ENCODE data around the gene MEOX2.

DNA sequence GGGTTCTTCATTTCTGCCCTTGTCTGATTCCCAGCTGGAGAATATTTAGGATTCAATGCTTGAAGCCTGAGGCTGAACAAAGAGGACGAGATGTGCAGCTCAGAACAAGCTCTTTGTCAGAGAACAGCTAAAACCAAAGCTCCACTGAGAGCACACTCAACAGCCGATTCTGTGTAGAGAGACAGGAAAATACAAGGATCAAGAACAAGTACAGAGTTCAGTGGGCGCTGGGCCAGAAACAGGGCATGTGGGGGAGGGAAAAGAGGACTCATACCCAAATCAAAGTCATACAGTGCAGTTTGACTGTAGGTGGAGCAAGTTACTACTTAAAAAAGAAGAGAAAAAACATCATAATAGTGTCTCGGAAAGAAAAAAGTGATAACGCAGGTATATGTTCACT is 124.6 kb downstream of the MEOX2 start, which contains the start of gene AGMO:
- TF ChIP-seq POLR2AphosphoS5 (IDR thresholded peaks at IDR 0.05; ENCODE audit: low read depth, low read length) (no peak), TAF1 (IDR thresholded peaks at IDR 0.05; ENCODE audit: low read depth, low read length) (no peak), POLR2A (IDR thresholded peaks at IDR 0.05; ENCODE audit: low read depth, low read length) (no peak), SPI1 (IDR thresholded peaks at IDR 0.05; ENCODE audit: low read depth, low read length) (no peak), PAX5 (IDR thresholded peaks at IDR 0.05; ENCODE audit: insufficient read depth, low read length, severe bottlenecking) (no peak)

Data from GM12891 (cell line).